GM03348 (cell line): Measurements from ENCODE around the gene SLC25A24.

Source experiments
- DNase-seq: peaks from one replicate; pipeline ENCODE4 v3.0.0; 2012; ENCODE audit warnings: low spot score

The SLC25A24 gene

DNA sequence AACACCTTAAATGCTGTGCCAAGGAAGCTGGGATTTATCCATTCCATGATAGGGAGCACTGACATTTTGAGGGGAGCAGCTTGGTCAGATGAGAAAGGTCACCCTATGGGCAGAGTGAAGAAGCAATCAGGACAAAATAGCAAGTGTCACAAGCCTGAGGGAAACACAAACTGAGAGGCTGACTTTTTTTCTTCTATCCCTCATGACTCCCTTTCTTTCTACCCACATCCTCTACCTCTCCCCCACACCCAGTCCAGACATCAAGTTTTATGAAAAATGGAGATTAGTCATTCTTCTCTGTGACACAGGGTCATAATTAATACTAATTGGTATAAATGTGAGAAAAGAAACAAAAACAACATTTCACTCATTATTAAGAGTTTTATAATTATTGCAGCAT is 103.1 kb downstream of the SLC25A24 start:
- no peak for DNase-seq

DNA sequence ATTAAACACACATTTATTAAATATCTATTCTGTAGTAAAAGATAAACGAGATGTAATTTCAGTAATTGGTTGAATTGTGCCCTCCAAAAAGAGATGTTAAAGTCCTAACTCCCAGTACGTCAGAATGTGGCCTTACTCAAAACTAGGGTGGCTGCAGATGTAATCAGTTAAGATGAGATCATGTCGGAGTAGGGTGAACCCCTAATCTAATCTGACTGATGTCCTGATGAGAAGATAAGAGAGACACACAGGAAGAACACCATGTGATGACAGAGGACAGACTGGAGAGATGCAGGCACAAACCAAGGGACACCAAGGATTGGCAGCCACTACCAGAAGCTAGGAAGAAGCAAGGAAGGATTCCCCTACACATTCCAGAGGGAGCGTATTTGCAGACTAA is 104.1 kb downstream of the SLC25A24 start:
- DNase-seq: no peak

GRCh38 chr1:108089477-108089876 is 110.7 kb downstream of the SLC25A24 start:
- no peak for DNase-seq

DNA sequence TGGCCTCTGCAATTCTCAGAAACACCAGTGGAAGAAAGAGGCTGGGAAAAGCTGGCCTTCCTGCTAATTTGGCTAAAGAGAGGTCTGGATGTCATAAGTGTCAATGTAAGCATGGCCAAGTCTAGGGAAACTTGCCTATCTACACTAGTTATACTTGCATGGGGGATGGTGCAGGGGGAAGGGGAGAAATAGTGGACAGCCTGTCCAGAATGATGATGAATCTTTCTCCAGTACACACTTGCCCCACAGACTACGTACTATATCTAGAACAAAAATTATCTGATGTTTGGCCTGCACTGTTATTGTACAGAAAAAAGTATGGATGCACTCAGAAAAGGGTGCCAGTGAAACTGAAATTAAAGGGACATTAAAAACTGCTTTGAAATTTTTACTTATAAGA is 114.5 kb downstream of the SLC25A24 start:
- DNase-seq: no peak

GRCh38 chr1:108084866-108085477 is 115.2 kb downstream of the SLC25A24 start:
- DNase-seq: no peak
